ENCODE results near the gene IKZF2. TPM values are rescaled to one million over a fixed set of nuclear protein-coding genes. Genes with fewer than 3 reads are reported as not detected.

The IKZF2 gene
- total and polyA plus RNA-seq, 9 donors: 0.52 to 7.4 (median 5.0) TPM

DNA sequence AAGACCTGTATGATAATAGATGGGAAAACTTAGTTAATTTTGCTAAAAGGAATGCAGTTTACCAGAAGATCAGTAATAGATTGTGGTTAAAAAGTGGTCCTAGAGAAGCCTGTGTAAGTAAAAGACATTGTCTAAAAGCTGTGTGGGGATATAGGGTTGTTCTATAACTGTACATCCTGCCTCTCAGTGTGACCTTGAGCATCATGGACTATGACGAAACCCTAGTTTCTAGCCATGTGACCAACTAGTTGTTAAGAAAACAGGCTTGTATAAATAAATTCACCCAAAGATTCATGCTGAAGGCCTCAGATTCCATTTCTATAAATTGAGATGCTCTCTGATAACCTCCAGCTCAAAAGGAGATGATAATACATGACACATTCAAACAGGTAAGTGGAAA, 160.7 kb downstream of the IKZF2 start:
- no peaks in the 10 kb centered on the region for H3K4me1 ChIP-seq (ENCODE audit: insufficient read depth)
- no peaks in the 10 kb centered on the region for H3K9me3 ChIP-seq
- DNase-seq: no peak
- intact Hi-C loops (cut with DNase I): no loop called here
- TF ChIP-seq, protein P1, sequence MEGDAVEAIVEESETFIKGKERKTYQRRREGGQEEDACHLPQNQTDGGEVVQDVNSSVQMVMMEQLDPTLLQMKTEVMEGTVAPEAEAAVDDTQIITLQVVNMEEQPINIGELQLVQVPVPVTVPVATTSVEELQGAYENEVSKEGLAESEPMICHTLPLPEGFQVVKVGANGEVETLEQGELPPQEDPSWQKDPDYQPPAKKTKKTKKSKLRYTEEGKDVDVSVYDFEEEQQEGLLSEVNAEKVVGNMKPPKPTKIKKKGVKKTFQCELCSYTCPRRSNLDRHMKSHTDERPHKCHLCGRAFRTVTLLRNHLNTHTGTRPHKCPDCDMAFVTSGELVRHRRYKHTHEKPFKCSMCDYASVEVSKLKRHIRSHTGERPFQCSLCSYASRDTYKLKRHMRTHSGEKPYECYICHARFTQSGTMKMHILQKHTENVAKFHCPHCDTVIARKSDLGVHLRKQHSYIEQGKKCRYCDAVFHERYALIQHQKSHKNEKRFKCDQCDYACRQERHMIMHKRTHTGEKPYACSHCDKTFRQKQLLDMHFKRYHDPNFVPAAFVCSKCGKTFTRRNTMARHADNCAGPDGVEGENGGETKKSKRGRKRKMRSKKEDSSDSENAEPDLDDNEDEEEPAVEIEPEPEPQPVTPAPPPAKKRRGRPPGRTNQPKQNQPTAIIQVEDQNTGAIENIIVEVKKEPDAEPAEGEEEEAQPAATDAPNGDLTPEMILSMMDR (IDR thresholded peaks at IDR 0.05): no peak
- TF ChIP-seq EP300 (IDR thresholded peaks at IDR 0.05): no peak
- no peak for TF ChIP-seq POLR2A (IDR thresholded peaks at IDR 0.05)
- no peaks in the 10 kb centered on the region for H3K27me3 ChIP-seq
- 47 to 68% (median 50%) methylated on average over 1 of the region's 1 CpG for WGBS, 3 donors
- no peak overlapping the region for H3K4me3 ChIP-seq
- no peak overlapping the region for H3K27ac ChIP-seq
- H3K36me3 ChIP-seq: no peaks in the 10 kb centered on the region

DNA sequence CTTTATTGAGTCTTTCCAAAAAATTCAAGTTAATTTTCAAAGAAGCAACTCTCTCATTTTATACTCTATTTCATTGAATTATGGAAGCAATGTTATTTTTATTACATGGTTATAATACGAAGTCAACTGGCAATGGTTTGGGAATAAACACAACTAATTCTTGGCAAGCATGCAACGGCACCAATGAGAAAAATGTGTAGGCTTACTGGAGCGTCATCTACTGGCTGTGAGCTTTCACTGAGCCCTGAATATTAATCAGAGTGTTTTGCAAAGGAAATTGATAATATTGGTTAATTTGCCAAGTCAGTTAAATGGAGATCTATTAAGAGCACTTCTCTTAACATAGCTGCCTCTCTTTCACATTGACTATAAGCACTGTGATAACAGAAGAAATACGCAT, 163.9 kb downstream of the IKZF2 start:
- no peak for DNase-seq
- Histone ChIP-seq H3K36me3 (no peaks in the 10 kb centered on the region), H3K27me3 (no peaks in the 10 kb centered on the region), H3K27ac (no peak overlapping the region), H3K9me3 (no peaks in the 10 kb centered on the region), H3K4me1 (ENCODE audit: insufficient read depth) (no peaks in the 10 kb centered on the region), H3K4me3 (no peak overlapping the region)
- WGBS, 3 donors: 57 to 67% (median 67%) methylated on average over 4 of the region's 4 CpGs
- intact Hi-C loops (cut with DNase I): no loop called here
- TF ChIP-seq POLR2A (IDR thresholded peaks at IDR 0.05) (no peak), EP300 (IDR thresholded peaks at IDR 0.05) (no peak)
- TF ChIP-seq, protein P1 (IDR thresholded peaks at IDR 0.05): no peak

DNA sequence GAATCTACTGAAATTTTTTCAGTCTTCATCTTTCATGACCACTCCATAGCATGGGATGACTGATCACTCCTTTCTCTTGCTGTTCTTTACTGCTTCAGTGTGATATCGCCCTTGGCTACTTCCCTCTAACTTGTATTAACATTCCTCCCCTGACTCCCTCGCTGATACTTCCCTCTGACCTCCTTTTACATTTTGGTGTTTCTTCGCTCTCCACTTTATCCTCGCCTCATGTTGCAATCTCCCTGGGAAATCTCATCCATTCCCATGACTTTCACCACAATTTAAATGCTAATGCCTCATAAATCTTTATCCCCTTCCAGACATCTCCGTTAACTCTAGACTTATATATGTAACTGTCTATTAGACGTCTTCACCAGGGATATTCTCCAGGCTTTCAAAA, 167.3 kb downstream of the IKZF2 start:
- DNase-seq: no peak
- TF ChIP-seq POLR2A (IDR thresholded peaks at IDR 0.05) (no peak), EP300 (IDR thresholded peaks at IDR 0.05) (no peak)
- TF ChIP-seq, protein P1 (IDR thresholded peaks at IDR 0.05): no peak
- Histone ChIP-seq H3K36me3 (no peaks in the 10 kb centered on the region), H3K27ac (no peak overlapping the region), H3K27me3 (no peaks in the 10 kb centered on the region), H3K4me1 (ENCODE audit: insufficient read depth) (no peaks in the 10 kb centered on the region), H3K9me3 (no peaks in the 10 kb centered on the region), H3K4me3 (no peak overlapping the region)
- WGBS, 3 donors: 62 to 72% (median 67%) methylated on average over 6 of the region's 6 CpGs
- intact Hi-C loops (cut with DNase I): no loop called here

DNA sequence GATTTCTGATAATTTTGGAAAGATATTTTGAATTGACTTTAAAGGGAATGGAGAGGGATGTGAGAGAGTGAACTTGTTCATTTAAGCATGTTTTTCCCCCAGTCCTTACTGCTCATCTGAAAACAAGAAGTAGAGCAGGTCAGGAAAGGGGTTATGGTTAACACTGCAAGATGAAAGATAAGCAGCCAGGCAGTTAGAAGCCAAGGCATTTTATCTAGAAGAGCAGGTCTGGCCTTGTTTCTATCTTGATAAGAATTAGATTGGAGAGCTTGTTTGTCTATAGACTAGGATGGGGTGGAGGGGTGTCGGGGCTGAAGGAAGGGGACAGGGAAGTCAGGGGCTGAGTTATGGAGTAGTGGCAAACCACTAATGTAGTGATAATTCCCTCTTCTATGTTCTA, 171.6 kb downstream of the IKZF2 start:
- DNase-seq: no peak
- intact Hi-C loops (cut with DNase I): no loop called here

More for the DNA sequence above, 171.6 kb downstream of the IKZF2 start:
- WGBS, 3 donors: 65 to 86% (median 72%) methylated on average over 1 of the region's 1 CpG
- Histone ChIP-seq H3K4me1 (ENCODE audit: insufficient read depth) (no peaks in the 10 kb centered on the region), H3K27ac (no peak overlapping the region), H3K9me3 (no peaks in the 10 kb centered on the region), H3K4me3 (no peak overlapping the region), H3K27me3 (no peaks in the 10 kb centered on the region), H3K36me3 (no peaks in the 10 kb centered on the region)
- TF ChIP-seq POLR2A (IDR thresholded peaks at IDR 0.05) (no peak), EP300 (IDR thresholded peaks at IDR 0.05) (no peak)
- TF ChIP-seq, protein P1 (IDR thresholded peaks at IDR 0.05): no peak

Data from ovary (tissue), 9 donors.